Measurements from ENCODE around the gene PRADC1.

DNA sequence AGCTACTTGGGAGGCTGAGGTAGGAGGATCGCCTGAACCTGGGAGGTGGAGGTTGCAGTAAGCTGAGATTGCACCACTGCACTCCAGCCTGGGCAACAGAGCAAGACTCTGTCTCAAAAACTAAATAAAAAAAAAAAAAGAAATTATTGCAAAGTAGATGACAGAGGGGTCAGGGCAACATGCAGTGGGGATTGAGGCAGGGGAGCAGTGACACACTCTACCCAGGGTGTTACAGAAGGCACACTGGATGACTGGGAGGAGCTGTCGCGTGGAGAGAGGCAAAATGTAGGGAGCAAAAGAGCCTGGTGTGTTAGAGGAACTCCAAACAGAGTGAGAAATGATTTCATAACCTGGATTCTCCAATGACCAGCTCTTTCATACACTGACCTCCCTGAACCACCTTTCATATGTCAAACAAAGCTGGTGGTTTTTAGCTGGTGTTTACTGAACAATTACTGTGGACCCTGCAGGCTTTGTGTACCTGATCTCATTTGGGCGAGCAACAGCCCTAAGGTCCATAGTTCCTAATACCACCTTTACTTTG, 29.1 kb upstream of the PRADC1 start:
- TF ChIP-seq, protein P1, sequence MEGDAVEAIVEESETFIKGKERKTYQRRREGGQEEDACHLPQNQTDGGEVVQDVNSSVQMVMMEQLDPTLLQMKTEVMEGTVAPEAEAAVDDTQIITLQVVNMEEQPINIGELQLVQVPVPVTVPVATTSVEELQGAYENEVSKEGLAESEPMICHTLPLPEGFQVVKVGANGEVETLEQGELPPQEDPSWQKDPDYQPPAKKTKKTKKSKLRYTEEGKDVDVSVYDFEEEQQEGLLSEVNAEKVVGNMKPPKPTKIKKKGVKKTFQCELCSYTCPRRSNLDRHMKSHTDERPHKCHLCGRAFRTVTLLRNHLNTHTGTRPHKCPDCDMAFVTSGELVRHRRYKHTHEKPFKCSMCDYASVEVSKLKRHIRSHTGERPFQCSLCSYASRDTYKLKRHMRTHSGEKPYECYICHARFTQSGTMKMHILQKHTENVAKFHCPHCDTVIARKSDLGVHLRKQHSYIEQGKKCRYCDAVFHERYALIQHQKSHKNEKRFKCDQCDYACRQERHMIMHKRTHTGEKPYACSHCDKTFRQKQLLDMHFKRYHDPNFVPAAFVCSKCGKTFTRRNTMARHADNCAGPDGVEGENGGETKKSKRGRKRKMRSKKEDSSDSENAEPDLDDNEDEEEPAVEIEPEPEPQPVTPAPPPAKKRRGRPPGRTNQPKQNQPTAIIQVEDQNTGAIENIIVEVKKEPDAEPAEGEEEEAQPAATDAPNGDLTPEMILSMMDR (IDR thresholded peaks at IDR 0.05): no peak
- TF ChIP-seq POLR2A (IDR thresholded peaks at IDR 0.05): no peak

All from body of pancreas (tissue), 4 donors.